BE2C (cell line): ENCODE results near the gene CYP3A5.

Source experiments
- DNase-seq: peaks from one replicate; pipeline ENCODE4 v3.0.0-alpha.2; 2020
- H3K27me3 ChIP-seq: fragments of 250-450 bp; sonication (Bioruptor Pico); 2 replicates; pipeline ENCODE4 v1.5.1; 2020; ENCODE audit warnings: mild to moderate bottlenecking
- H3K36me3 ChIP-seq: fragments of 250-450 bp; sonication (Bioruptor Pico); 2 replicates; pipeline ENCODE4 v1.5.1; 2020; ENCODE audit warnings: mild to moderate bottlenecking
- H3K4me1 ChIP-seq: fragments of 250-450 bp; sonication (Bioruptor Pico); 2 replicates; pipeline ENCODE4 v1.5.1; 2020
- H3K4me3 ChIP-seq: 2 replicates; pipeline ENCODE4 v1.5.1; 2011; ENCODE audit warnings: low read depth, low read length
- H3K9me3 ChIP-seq: fragments of 250-450 bp; sonication (Bioruptor Pico); 2 replicates; pipeline ENCODE4 v1.5.1; 2020
- TF ChIP-seq, protein P1 (sequence below): IDR thresholded peaks from 2 replicates; pipeline ENCODE4 v1.5.1; 2012; ENCODE audit warnings: mild to moderate bottlenecking, low read depth, low read length

Gene CYP3A5

GRCh38 chr7:99629643-99630042, 50.2 kb downstream of the CYP3A5 start:
- DNase-seq: no peak
- Histone ChIP-seq H3K27me3 (no peaks in the 10 kb centered on the region), H3K9me3 (no peaks in the 10 kb centered on the region), H3K4me3 (no peak overlapping the region), H3K4me1 (no peaks in the 10 kb centered on the region), H3K36me3 (peaks cover 62% of the 10 kb centered on the region)
- TF ChIP-seq, protein P1, sequence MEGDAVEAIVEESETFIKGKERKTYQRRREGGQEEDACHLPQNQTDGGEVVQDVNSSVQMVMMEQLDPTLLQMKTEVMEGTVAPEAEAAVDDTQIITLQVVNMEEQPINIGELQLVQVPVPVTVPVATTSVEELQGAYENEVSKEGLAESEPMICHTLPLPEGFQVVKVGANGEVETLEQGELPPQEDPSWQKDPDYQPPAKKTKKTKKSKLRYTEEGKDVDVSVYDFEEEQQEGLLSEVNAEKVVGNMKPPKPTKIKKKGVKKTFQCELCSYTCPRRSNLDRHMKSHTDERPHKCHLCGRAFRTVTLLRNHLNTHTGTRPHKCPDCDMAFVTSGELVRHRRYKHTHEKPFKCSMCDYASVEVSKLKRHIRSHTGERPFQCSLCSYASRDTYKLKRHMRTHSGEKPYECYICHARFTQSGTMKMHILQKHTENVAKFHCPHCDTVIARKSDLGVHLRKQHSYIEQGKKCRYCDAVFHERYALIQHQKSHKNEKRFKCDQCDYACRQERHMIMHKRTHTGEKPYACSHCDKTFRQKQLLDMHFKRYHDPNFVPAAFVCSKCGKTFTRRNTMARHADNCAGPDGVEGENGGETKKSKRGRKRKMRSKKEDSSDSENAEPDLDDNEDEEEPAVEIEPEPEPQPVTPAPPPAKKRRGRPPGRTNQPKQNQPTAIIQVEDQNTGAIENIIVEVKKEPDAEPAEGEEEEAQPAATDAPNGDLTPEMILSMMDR: no peak

DNA sequence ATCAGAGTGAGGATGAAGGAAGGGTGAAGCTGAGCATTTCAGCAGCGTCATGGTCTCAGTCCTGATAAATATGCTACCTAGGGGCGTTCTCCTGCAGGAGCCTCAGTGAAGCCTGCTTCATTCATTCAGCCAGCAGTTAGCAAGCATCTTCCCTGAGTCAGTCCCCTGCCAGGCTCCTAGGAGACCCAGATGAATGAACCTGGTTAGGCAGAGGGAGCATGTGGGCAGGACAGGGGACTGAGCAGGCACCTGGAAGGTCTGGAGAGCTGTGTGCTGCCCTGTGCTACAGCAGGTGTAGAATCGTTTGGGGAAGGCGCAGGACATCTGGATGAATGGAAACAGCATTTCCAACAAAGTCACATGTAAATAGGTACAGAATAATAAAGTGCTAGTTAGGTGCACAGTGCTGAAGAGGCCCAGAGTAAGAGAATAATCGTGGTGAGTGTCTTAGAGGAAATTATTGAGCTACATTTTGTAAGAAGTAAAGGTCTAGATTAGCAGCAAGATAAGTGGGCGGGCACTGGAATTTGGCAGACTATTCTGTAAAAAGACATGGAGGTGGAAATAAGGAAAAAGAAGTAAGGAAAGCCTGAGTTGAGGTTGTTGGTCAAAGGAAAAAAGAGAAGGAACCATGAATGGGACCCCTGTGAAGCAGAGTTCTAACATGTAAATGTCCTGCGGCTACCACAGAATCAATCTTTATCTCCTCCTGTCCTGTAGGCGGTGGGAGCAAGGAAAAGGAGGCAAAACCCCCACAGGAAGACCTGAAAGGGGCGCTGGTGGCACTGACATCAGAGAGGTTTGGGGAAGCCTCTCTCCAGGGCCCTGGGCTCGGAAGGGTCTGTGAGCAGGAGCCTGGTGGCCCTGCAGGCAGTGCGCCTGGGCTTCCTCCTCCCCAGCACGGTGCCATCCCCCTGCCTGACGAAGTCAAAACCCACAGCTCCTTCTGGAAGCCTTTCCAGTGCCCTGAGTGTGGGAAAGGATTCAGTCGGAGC, 51.0 kb downstream of the CYP3A5 start:
- peaks cover 71% of the 10 kb centered on the region for H3K36me3 ChIP-seq
- TF ChIP-seq, protein P1: no peak
- DNase-seq: no peak

DNA sequence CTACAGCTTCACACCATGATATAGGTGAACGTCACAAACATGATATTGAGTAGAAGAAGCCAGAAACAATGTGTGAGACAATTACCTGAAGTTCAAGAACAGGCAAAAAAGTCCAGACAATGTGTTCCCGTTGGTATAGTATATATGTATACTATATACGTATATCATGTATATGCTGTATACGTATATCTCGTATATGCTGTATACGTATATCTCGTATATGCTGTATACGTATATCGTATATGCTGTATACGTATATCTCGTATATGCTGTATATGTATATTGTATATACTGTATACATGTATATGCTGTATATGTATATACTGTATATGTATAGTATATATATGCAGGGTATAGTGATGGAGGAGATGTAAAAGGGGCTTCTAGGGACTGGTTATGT, 52.3 kb downstream of the CYP3A5 start:
- Histone ChIP-seq H3K4me1 (no peaks in the 10 kb centered on the region), H3K27me3 (no peaks in the 10 kb centered on the region), H3K36me3 (peaks cover 83% of the 10 kb centered on the region), H3K9me3 (no peaks in the 10 kb centered on the region), H3K4me3 (no peak overlapping the region)
- DNase-seq: no peak
- TF ChIP-seq, protein P1: no peak

More for the DNA sequence above, 51.0 kb downstream of the CYP3A5 start:
- Histone ChIP-seq H3K27me3 (no peaks in the 10 kb centered on the region), H3K4me1 (no peaks in the 10 kb centered on the region), H3K4me3 (no peak overlapping the region), H3K9me3 (no peaks in the 10 kb centered on the region)

GRCh38 chr7:99626661-99627060, 53.1 kb downstream of the CYP3A5 start:
- TF ChIP-seq, protein P1: no peak
- no peak overlapping the region for H3K4me3 ChIP-seq
- no peaks in the 10 kb centered on the region for H3K27me3 ChIP-seq
- DNase-seq: no peak
- no peaks in the 10 kb centered on the region for H3K4me1 ChIP-seq
- no peaks in the 10 kb centered on the region for H3K9me3 ChIP-seq
- H3K36me3 ChIP-seq: peaks cover 88% of the 10 kb centered on the region

GRCh38 chr7:99625961-99626360, 53.8 kb downstream of the CYP3A5 start:
- TF ChIP-seq, protein P1: no peak
- no peak for DNase-seq
- Histone ChIP-seq H3K27me3 (no peaks in the 10 kb centered on the region), H3K4me3 (no peak overlapping the region), H3K9me3 (no peaks in the 10 kb centered on the region), H3K4me1 (no peaks in the 10 kb centered on the region), H3K36me3 (peaks cover 95% of the 10 kb centered on the region)

DNA sequence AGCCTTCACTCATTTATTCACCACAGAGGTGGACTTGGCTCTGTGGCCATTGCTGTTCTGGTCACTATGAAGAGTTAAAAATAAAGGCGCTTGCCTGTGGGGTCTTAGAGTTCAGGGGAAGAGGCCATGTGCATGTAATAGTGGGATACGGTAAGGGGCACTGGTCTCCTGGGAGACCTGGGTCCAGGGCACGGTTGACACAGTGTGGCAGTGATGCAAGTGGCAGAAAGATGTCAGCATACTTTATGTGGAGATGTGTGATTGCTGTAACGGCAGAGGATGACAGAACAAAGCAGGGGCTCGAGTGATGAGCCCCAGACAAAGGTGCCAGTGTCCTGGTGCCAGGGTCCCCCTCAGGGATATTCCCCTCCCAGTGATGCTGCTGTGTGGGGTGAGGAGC, 54.5 kb downstream of the CYP3A5 start:
- Histone ChIP-seq H3K4me1 (no peaks in the 10 kb centered on the region), H3K9me3 (no peaks in the 10 kb centered on the region), H3K36me3 (peaks cover 98% of the 10 kb centered on the region), H3K4me3 (no peak overlapping the region), H3K27me3 (no peaks in the 10 kb centered on the region)
- no peak for DNase-seq
- TF ChIP-seq, protein P1: no peak
